Measurements from ENCODE around the gene MGAT4A. TPM values are rescaled to one million over a fixed set of nuclear protein-coding genes. Genes with fewer than 3 reads are reported as not detected.

The MGAT4A gene
- total RNA-seq, 2 experiments from 2014 or later = 200 to 204 TPM

- DNase-seq (no peak), ATAC-seq (ENCODE audit: poor library complexity) (no peak)
- no peak overlapping the region for H3K4me3 Mint-ChIP-seq
- H3K4me3 ChIP-seq (ENCODE audit: low read length) = no peak overlapping the region
- no peak overlapping the region for H3K27ac ChIP-seq (ENCODE audit: low read depth in 1 of 2, low read length in 2 of 2)
- POLR2A ChIA-PET = no interaction called here
- TF ChIP-seq CTCF (IDR thresholded peaks at IDR 0.05) = no peak
- CTCF ChIA-PET = no interaction called here
- no peaks in the 10 kb centered on the region for H3K4me1 Mint-ChIP-seq (ENCODE audit: low read depth)
- no peaks in the 10 kb centered on the region for H3K27me3 Mint-ChIP-seq
- peaks cover 99% of the 10 kb centered on the region for H3K36me3 ChIP-seq (ENCODE audit: insufficient read depth, low read length)
- H3K27ac Mint-ChIP-seq = no peak overlapping the region
- H3K27me3 ChIP-seq (ENCODE audit: control insufficient read depth in 1 of 2, insufficient read depth in 2 of 2, low read length in 2 of 2) = no peaks in the 10 kb centered on the region
- no peaks in the 10 kb centered on the region for H3K4me1 ChIP-seq (ENCODE audit: insufficient read depth, low read length)
- intact Hi-C loops (cut with DNase I, micrococcal nuclease) = no loop called here
- H3K36me3 Mint-ChIP-seq (ENCODE audit: low read depth) = peaks cover 93% of the 10 kb centered on the region
- H3K9me3 ChIP-seq (ENCODE audit: control insufficient read depth in 1 of 2, insufficient read depth in 1 of 2, low read length in 2 of 2) = no peaks in the 10 kb centered on the region
- H3K9me3 Mint-ChIP-seq = no peaks in the 10 kb centered on the region
Observed at GRCh38 chr2:98571796-98572195, 159.1 kb downstream of the MGAT4A start.

GRCh38 chr2:98571121-98571701 lies 159.7 kb downstream of the MGAT4A start:
- no peak for ATAC-seq (ENCODE audit: poor library complexity)
- DNase-seq = no peak
- Histone ChIP-seq H3K36me3 (ENCODE audit: insufficient read depth, low read length) (peaks cover 99% of the 10 kb centered on the region), H3K4me3 (ENCODE audit: low read length) (no peak overlapping the region), H3K9me3 (ENCODE audit: control insufficient read depth in 1 of 2, insufficient read depth in 1 of 2, low read length in 2 of 2) (no peaks in the 10 kb centered on the region), H3K27ac (ENCODE audit: low read depth in 1 of 2, low read length in 2 of 2) (no peak overlapping the region), H3K4me1 (ENCODE audit: insufficient read depth, low read length) (no peaks in the 10 kb centered on the region), H3K27me3 (ENCODE audit: control insufficient read depth in 1 of 2, insufficient read depth in 2 of 2, low read length in 2 of 2) (no peaks in the 10 kb centered on the region)
- H3K4me3 Mint-ChIP-seq = no peak overlapping the region
- H3K27ac Mint-ChIP-seq = no peak overlapping the region
- intact Hi-C loops (cut with DNase I, micrococcal nuclease) = no loop called here
- ChIA-PET CTCF (no interaction called here), POLR2A (no interaction called here)
- no peak for TF ChIP-seq CTCF (IDR thresholded peaks at IDR 0.05)
- H3K36me3 Mint-ChIP-seq (ENCODE audit: low read depth) = peaks cover 93% of the 10 kb centered on the region
- no peaks in the 10 kb centered on the region for H3K9me3 Mint-ChIP-seq
- no peaks in the 10 kb centered on the region for H3K27me3 Mint-ChIP-seq
- no peaks in the 10 kb centered on the region for H3K4me1 Mint-ChIP-seq (ENCODE audit: low read depth)

- Mint-ChIP-seq H3K9me3 (no peaks in the 10 kb centered on the region), H3K4me1 (ENCODE audit: low read depth) (no peaks in the 10 kb centered on the region), H3K4me3 (no peak overlapping the region), H3K27ac (no peak overlapping the region), H3K27me3 (no peaks in the 10 kb centered on the region), H3K36me3 (ENCODE audit: low read depth) (peaks cover 93% of the 10 kb centered on the region)
- POLR2A ChIA-PET = interaction anchor here (0.5 kb wide), 1 partner anchor 79 kb away, joined by 3 read pairs; no protein-coding TSS in a partner anchor
- DNase-seq (no peak), ATAC-seq (ENCODE audit: poor library complexity) (no peak)
- no peak for TF ChIP-seq CTCF (IDR thresholded peaks at IDR 0.05)
- Histone ChIP-seq H3K36me3 (ENCODE audit: insufficient read depth, low read length) (peaks cover 99% of the 10 kb centered on the region), H3K9me3 (ENCODE audit: control insufficient read depth in 1 of 2, insufficient read depth in 1 of 2, low read length in 2 of 2) (no peaks in the 10 kb centered on the region), H3K27ac (ENCODE audit: low read depth in 1 of 2, low read length in 2 of 2) (no peak overlapping the region), H3K4me3 (ENCODE audit: low read length) (no peak overlapping the region), H3K4me1 (ENCODE audit: insufficient read depth, low read length) (no peaks in the 10 kb centered on the region), H3K27me3 (ENCODE audit: control insufficient read depth in 1 of 2, insufficient read depth in 2 of 2, low read length in 2 of 2) (no peaks in the 10 kb centered on the region)
- intact Hi-C loops (cut with DNase I, micrococcal nuclease) = no loop called here
- CTCF ChIA-PET = no interaction called here
Observed at GRCh38 chr2:98570356-98570755, 160.6 kb downstream of the MGAT4A start.
